Measurements from ENCODE around the gene LETM1.

DNA sequence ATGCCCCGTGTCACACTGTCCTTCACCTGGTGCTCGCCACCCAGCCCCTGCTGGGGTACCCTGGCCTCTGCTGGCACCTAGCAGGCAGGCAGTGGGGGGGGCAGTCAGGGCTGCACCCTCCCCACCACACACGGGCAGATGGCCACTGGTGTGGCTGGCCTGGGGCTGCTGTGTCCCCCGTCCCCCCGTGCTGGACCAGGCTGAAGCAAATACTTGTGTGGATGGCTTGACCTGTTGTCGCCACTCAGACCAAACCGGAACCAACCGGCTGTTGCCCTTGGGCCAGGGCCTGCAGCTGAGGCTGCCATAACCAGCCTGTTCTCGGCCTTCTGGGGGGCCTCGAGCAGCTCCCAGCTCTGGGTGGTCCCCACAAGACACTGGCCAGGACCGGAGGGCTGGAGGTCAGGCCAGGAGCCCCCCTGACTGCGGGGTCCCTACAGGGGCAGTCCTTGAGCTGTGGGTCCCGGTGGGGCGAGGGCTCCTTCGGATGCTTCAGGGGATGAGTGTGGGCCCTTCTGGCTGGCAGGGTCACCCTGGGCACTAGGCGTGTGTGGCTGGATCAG, 58.6 kb downstream of the LETM1 start:
- TF ChIP-seq POLR2AphosphoS5 (IDR thresholded peaks at IDR 0.05; ENCODE audit: low read depth, low read length) (no peak), TAF1 (IDR thresholded peaks at IDR 0.05; ENCODE audit: borderline replicate concordance, insufficient read depth, low read length) (no peak), SIN3A (IDR thresholded peaks at IDR 0.05; ENCODE audit: borderline replicate concordance, insufficient read depth, low read length) (no peak), FOXP2 (optimal IDR thresholded peaks at IDR 0.05; ENCODE audit: borderline replicate concordance, extremely low read depth, extremely low read length, insufficient read depth) (no peak)
- TF ChIP-seq, protein P1, sequence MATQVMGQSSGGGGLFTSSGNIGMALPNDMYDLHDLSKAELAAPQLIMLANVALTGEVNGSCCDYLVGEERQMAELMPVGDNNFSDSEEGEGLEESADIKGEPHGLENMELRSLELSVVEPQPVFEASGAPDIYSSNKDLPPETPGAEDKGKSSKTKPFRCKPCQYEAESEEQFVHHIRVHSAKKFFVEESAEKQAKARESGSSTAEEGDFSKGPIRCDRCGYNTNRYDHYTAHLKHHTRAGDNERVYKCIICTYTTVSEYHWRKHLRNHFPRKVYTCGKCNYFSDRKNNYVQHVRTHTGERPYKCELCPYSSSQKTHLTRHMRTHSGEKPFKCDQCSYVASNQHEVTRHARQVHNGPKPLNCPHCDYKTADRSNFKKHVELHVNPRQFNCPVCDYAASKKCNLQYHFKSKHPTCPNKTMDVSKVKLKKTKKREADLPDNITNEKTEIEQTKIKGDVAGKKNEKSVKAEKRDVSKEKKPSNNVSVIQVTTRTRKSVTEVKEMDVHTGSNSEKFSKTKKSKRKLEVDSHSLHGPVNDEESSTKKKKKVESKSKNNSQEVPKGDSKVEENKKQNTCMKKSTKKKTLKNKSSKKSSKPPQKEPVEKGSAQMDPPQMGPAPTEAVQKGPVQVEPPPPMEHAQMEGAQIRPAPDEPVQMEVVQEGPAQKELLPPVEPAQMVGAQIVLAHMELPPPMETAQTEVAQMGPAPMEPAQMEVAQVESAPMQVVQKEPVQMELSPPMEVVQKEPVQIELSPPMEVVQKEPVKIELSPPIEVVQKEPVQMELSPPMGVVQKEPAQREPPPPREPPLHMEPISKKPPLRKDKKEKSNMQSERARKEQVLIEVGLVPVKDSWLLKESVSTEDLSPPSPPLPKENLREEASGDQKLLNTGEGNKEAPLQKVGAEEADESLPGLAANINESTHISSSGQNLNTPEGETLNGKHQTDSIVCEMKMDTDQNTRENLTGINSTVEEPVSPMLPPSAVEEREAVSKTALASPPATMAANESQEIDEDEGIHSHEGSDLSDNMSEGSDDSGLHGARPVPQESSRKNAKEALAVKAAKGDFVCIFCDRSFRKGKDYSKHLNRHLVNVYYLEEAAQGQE (IDR thresholded peaks at IDR 0.05; ENCODE audit: insufficient read depth in 1 of 2, low read depth in 2 of 2, low read length in 2 of 2): no peak

All from PFSK-1 (cell line).